ENCODE data around the gene SLC45A2.
"Not testable (repeated sequence)": the region's sequence is repeated elsewhere in the genome, so short reads cannot be mapped to it uniquely, and the experiment has no call there.

SLC45A2 gene

GRCh38 chr5:34014626-34015025 lies 30.1 kb upstream of the SLC45A2 start:
- no peak for TF ChIP-seq CTCF (IDR thresholded peaks at IDR 0.05; ENCODE audit: low read depth, low read length)
- H3K4me3 ChIP-seq (ENCODE audit: low read depth, low read length), result no peak overlapping the region

GRCh38 chr5:34013547-34013946 lies 29.1 kb upstream of the SLC45A2 start:
- no peak overlapping the region for H3K4me3 ChIP-seq (ENCODE audit: low read depth, low read length)
- no peak for TF ChIP-seq CTCF (IDR thresholded peaks at IDR 0.05; ENCODE audit: low read depth, low read length)

GRCh38 chr5:34012791-34013190 lies 28.3 kb upstream of the SLC45A2 start:
- TF ChIP-seq CTCF (IDR thresholded peaks at IDR 0.05; ENCODE audit: low read depth, low read length), result no peak

GRCh38 chr5:34011536-34011935 lies 27.0 kb upstream of the SLC45A2 start:
- no peak overlapping the region for H3K4me3 ChIP-seq (ENCODE audit: low read depth, low read length)
- TF ChIP-seq CTCF (IDR thresholded peaks at IDR 0.05; ENCODE audit: low read depth, low read length), result no peak

More at GRCh38 chr5:34012791-34013190, 28.3 kb upstream of the SLC45A2 start:
- H3K4me3 ChIP-seq (ENCODE audit: low read depth, low read length), result no peak overlapping the region

- not testable (repeated sequence) for H3K4me3 ChIP-seq (ENCODE audit: low read depth, low read length)
Observed at GRCh38 chr5:34010146-34010545, 25.7 kb upstream of the SLC45A2 start.

GRCh38 chr5:34009610-34010009 lies 25.1 kb upstream of the SLC45A2 start:
- no peak for TF ChIP-seq CTCF (IDR thresholded peaks at IDR 0.05; ENCODE audit: low read depth, low read length)

GRCh38 chr5:34008802-34009201 lies 24.3 kb upstream of the SLC45A2 start:
- H3K4me3 ChIP-seq (ENCODE audit: low read depth, low read length), result peak overlapping the region; percentile 67

More at GRCh38 chr5:34009610-34010009, 25.1 kb upstream of the SLC45A2 start:
- no peak overlapping the region for H3K4me3 ChIP-seq (ENCODE audit: low read depth, low read length)

More at GRCh38 chr5:34008802-34009201, 24.3 kb upstream of the SLC45A2 start:
- no peak for TF ChIP-seq CTCF (IDR thresholded peaks at IDR 0.05; ENCODE audit: low read depth, low read length)
